Measurements from ENCODE around the gene NCOA4.

GRCh38 chr10:46069771-46070463, 39.5 kb upstream of the NCOA4 start:
- no peak for TF ChIP-seq CTCF (conservative IDR thresholded peaks at IDR 0.05; ENCODE audit: low read depth, low read length)
- TF ChIP-seq EZH2 (IDR thresholded peaks at IDR 0.05; ENCODE audit: borderline replicate concordance, low read depth, low read length, poor library complexity, severe bottlenecking) = no peak
